HCT116 (cell line): ENCODE measurements around the gene SLC25A1. TPM values are rescaled to one million over a fixed set of nuclear protein-coding genes. Genes with fewer than 3 reads are reported as not detected.
A peak's percentile ranks its signal among the peaks of the same experiment; 100 is the strongest.

Source experiments
- ATAC-seq: fragments of 200-7000 bp; cut with Tn5 transposase; 2 replicates; pipeline ENCODE4 v1.9.1; 2020; ENCODE audit warnings: mild to moderate bottlenecking, moderate library complexity
- BruUV-seq: library from RNA; stranded (reverse); fragments of 400-500 nt; replicated peaks from 2 replicates; lab custom pipeline; 2021; lab: Mats Ljungman, UMichigan
- CTCF ChIA-PET: fragments of 300-600 bp; sonication (Branson Sonifier 250); formaldehyde crosslinking; loops from one replicate; lab custom pipeline; 2021; ENCODE audit warnings: antibody characterized with exemption; lab: Charles Lee
- POLR2A ChIA-PET: fragments of 300-600, 350-600 bp; sonication (Branson Sonifier 250); formaldehyde crosslinking; loops from one replicate; lab custom pipeline; 2021; ENCODE audit warnings: antibody characterized with exemption; lab: Charles Lee
- RAD21 ChIA-PET, 2 experiments: fragments of 300-600 bp; sonication (Branson Sonifier 250); formaldehyde crosslinking; loops; one replicate each; lab custom pipeline; 2023; ENCODE audit warnings: low total read pairs in 2 of 2; ENCODE audit not compliant: uncharacterized antibody in 2 of 2, unreplicated experiment in 2 of 2, low non-redundant PET in 1 of 2; lab: Charles Lee
- DNase-seq: peaks from one replicate; pipeline ENCODE4 v3.0.0-alpha.2; 2010; ENCODE audit warnings: low read depth, low spot score
- H2AFZ ChIP-seq: fragments of 200-600 bp; shearing (Covaris generic), sonication (generic); 2 replicates; pipeline ENCODE4 v1.6.1; 2017; ENCODE audit warnings: low read depth, mixed run types, mixed read lengths, antibody characterized with exemption, low read length; ENCODE audit not compliant: poor library complexity, severe bottlenecking
- H3K27ac ChIP-seq: 2 replicates; pipeline ENCODE4 v1.5.1; 2012; ENCODE audit warnings: low read depth, low read length
- H3K27me3 ChIP-seq: fragments of 200-600 bp; sonication (generic); 2 replicates; pipeline ENCODE4 v1.6.1; 2016; ENCODE audit warnings: mixed run types, low read length, mixed read lengths; ENCODE audit not compliant: insufficient read depth
- H3K36me3 ChIP-seq, 2 experiments: fragments of 200-500 bp in 1 of 2; fragments of 200-600 bp in 1 of 2; sonication (Bioruptor generic) in 1 of 2; sonication (generic) in 1 of 2; 2 replicates each; pipeline versions ENCODE4 v1.5.1 to v1.6.1; 2014 to 2016; ENCODE audit warnings: low read length in 2 of 2, inconsistent platforms in 1 of 2, mixed read lengths in 1 of 2, mixed run types in 1 of 2; ENCODE audit not compliant: insufficient read depth in 2 of 2, control insufficient read depth in 1 of 2
- H3K4me1 ChIP-seq, 2 experiments: fragments of 200-600 bp in 1 of 2; sonication (generic) in 1 of 2; 2 replicates each; pipeline versions ENCODE4 v1.5.1 to v1.6.1; 2012 to 2017; ENCODE audit warnings: low read length in 2 of 2, inconsistent platforms in 1 of 2, mild to moderate bottlenecking in 1 of 2, mixed read lengths in 1 of 2, mixed run types in 1 of 2, moderate library complexity in 1 of 2; ENCODE audit not compliant: insufficient read depth in 2 of 2, control insufficient read depth in 1 of 2
- H3K4me2 ChIP-seq: fragments of 200-600 bp; sonication (generic); 2 replicates; pipeline ENCODE4 v1.6.1; 2017; ENCODE audit warnings: mixed run types, low read length, mixed read lengths
- H3K4me3 ChIP-seq, 2 experiments: fragments of 200-600 bp in 1 of 2; sonication (generic) in 1 of 2; replicated peaks in 1 of 2; 2 replicates each; pipeline ENCODE4 v1.5.1; 2011 to 2016; ENCODE audit warnings: low read length in 2 of 2, control low read depth in 1 of 2, low read depth in 1 of 2, mild to moderate bottlenecking in 1 of 2, mixed read lengths in 1 of 2, mixed run types in 1 of 2
- H3K79me2 ChIP-seq: fragments of 200-600 bp; sonication (generic); 2 replicates; pipeline ENCODE4 v1.6.1; 2017; ENCODE audit warnings: mild to moderate bottlenecking, mixed run types, low read length, moderate library complexity, mixed read lengths; ENCODE audit not compliant: insufficient read depth
- H3K9ac ChIP-seq: fragments of 200-600 bp; sonication (generic); 2 replicates; pipeline ENCODE4 v1.6.1; 2016; ENCODE audit warnings: low read length, mixed read lengths
- H3K9me2 ChIP-seq: fragments of 200-600 bp; sonication (generic), shearing (Covaris generic); 2 replicates; pipeline ENCODE4 v1.6.1; 2017; ENCODE audit warnings: mixed run types, mild to moderate bottlenecking, moderate library complexity; ENCODE audit not compliant: insufficient read depth
- H3K9me3 ChIP-seq, 2 experiments: fragments of 200-500 bp in 1 of 2; fragments of 200-600 bp in 1 of 2; sonication (Bioruptor generic) in 1 of 2; sonication (generic) in 1 of 2; 2 replicates each; pipeline ENCODE4 v1.6.1; 2014 to 2017; ENCODE audit warnings: low read length in 2 of 2, mixed read lengths in 2 of 2, inconsistent platforms in 1 of 2, low read depth in 1 of 2, mild to moderate bottlenecking in 1 of 2, mixed run types in 1 of 2, moderate library complexity in 1 of 2; ENCODE audit not compliant: control insufficient read depth in 1 of 2, insufficient read depth in 1 of 2
- H4K20me1 ChIP-seq: fragments of 200-600 bp; sonication (generic), shearing (Covaris generic); 2 replicates; pipeline ENCODE4 v1.6.1; 2017; ENCODE audit warnings: mixed run types, mild to moderate bottlenecking, moderate library complexity; ENCODE audit not compliant: insufficient read depth
- EGR1 ChIP-seq: IDR thresholded peaks from 2 replicates; pipeline ENCODE4 v1.6.1; 2012; ENCODE audit warnings: low read depth
- ELF1 ChIP-seq: IDR thresholded peaks from 2 replicates; pipeline ENCODE4 v1.6.1; 2012; ENCODE audit warnings: low read depth, borderline replicate concordance
- POLR2A ChIP-seq: IDR thresholded peaks from 2 replicates; pipeline ENCODE4 v1.7.0; 2011; ENCODE audit warnings: borderline replicate concordance; ENCODE audit not compliant: insufficient read depth, insufficient read length; ENCODE audit errors: extremely low read depth
- SP1 ChIP-seq: IDR thresholded peaks from 2 replicates; pipeline ENCODE4 v1.6.1; 2012; ENCODE audit warnings: low read depth
- SRF ChIP-seq: IDR thresholded peaks from 2 replicates; pipeline ENCODE4 v1.6.1; 2012; ENCODE audit warnings: low read depth
- YY1 ChIP-seq: IDR thresholded peaks from 2 replicates; pipeline ENCODE4 v1.6.1; 2011; ENCODE audit warnings: low read length, low read depth, moderate library complexity, mild to moderate bottlenecking; ENCODE audit not compliant: insufficient replicate concordance; ENCODE audit errors: extremely low read depth
- intact Hi-C: fragments of 100-400 bp; cut with micrococcal nuclease; formaldehyde crosslinking; loops from 2 replicates; pipeline ENCODE4 v1.10.0; 2022
- total RNA-seq: library from RNA; stranded (reverse); gene quantifications from one replicate; pipeline ENCODE4 v1.2.1, GENCODE V29; 2021; ENCODE audit not compliant: unreplicated experiment
- TF ChIP-seq, protein P1 (sequence below): IDR thresholded peaks from 2 replicates; pipeline ENCODE4 v1.6.1; 2012
- TF ChIP-seq, protein P2 (sequence below), 3 experiments: fragments of 200-600 bp in 1 of 3; sonication (generic) in 1 of 3; IDR thresholded peaks in 2 of 3; conservative IDR thresholded peaks in 1 of 3; 2 replicates each; pipeline ENCODE4 v1.5.1; 2012 to 2017; ENCODE audit warnings: low read depth in 2 of 3, low read length in 2 of 3, antibody characterized with exemption in 1 of 3, borderline replicate concordance in 1 of 3, control low read depth in 1 of 3, mild to moderate bottlenecking in 1 of 3, mixed read lengths in 1 of 3, mixed run types in 1 of 3, moderate library complexity in 1 of 3; ENCODE audit not compliant: insufficient read depth in 1 of 3

SLC25A1 gene
- total RNA-seq, 1 experiment from 2014 or later: 146 TPM

DNA sequence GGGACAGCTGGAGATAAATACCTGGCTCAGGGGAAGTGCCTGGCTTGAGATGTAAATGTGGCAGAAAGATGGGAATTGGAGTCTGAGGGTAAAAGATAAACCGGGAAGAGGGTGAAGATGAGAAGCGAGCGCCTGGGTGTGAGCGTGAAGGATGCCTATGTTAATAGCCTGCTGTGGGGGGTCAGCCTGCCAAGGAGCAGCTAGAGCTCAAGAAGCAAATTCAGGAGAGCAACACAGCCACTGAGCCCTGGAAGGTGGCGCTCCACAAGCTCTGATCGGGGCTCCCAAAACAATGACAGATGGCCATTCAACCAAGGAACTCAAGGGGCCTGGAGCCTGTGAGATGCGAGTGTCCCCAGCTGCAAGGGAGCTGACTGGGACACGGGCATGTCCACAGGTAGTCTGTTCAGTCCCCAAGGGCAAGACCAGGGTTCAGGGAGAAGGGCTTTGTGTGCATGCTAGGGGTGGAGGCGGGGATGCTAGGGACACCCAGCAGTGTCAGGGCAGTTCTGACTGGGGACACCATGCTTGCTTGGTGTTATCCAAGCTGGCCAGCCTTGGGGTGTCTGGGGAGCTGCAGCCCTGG lies 31.2 kb downstream of the SLC25A1 start:
- ATAC-seq (no peak), DNase-seq (no peak)
- Histone ChIP-seq H3K9me2 (no peaks in the 10 kb centered on the region), H4K20me1 (no peaks in the 10 kb centered on the region), H3K4me1 (peaks cover 3 to 11% of the 10 kb centered on the region in 2 experiments), H3K4me3 (no peak overlapping the region), H3K27ac (no peak overlapping the region), H2AFZ (no peak overlapping the region), H3K27me3 (no peaks in the 10 kb centered on the region), H3K9ac (no peak overlapping the region), H3K4me2 (no peak overlapping the region), H3K9me3 (no peaks in the 10 kb centered on the region), H3K36me3 (peaks cover 2 to 3% of the 10 kb centered on the region in 2 experiments; a peak in 2 of 4 replicates), H3K79me2 (peaks cover 19% of the 10 kb centered on the region)
- RAD21 ChIA-PET: no interaction called here
- no peak for TF ChIP-seq SP1
- TF ChIP-seq YY1: no peak
- TF ChIP-seq EGR1: no peak
- no TSS peak for BruUV-seq
- intact Hi-C loops: loop anchor here (10.0 kb wide), 1 partner anchor 328 kb away; the partner anchor contains the start of genes CDC45 and UFD1
- POLR2A ChIA-PET: no interaction called here
- CTCF ChIA-PET: no interaction called here

DNA sequence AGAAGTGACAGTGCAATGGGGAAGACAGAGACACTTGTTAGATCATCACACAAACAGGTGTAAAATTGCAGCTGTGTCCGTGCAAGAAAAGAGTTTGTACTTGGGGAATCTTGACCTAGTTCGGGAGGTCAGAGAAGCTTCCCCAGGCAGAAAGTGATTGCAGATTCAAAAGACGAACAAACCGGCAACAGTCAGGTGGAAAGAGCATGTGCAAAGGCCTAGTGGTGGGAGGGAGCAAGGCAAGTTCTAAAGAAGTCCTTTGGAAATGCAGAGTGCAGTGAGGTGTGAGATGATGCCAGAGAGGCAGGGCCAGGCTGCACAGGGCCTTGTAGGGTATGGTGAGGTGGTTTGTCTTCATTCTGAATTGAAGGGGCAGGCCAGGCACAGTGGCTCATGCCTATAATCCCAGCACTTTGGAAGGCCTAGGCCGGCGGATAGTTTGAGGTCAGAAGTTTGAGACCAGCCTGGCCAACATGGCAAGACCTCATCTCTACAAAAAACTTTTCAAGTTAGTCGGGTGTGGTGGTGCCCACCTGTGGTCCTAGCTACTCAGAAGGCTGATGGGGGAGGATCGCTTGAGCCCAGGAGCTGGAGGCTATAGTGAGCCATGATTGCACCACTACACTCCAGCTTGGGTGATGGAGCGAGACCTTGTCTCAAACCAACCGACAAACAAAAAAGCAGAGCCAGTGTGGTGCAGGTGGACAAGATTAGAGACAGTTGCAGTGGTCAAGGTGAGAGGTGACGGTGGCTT lies 32.1 kb downstream of the SLC25A1 start:
- H3K4me2 ChIP-seq: no peak overlapping the region
- no TSS peak for BruUV-seq
- ATAC-seq: no peak

More for the DNA sequence above, 32.1 kb downstream of the SLC25A1 start:
- Histone ChIP-seq H3K27me3 (no peaks in the 10 kb centered on the region), H3K9me3 (no peaks in the 10 kb centered on the region), H3K27ac (no peak overlapping the region), H4K20me1 (no peaks in the 10 kb centered on the region), H3K4me3 (no peak overlapping the region), H3K9me2 (no peaks in the 10 kb centered on the region), H3K79me2 (peaks cover 22% of the 10 kb centered on the region), H3K4me1 (peaks cover 3 to 11% of the 10 kb centered on the region in 2 experiments), H3K9ac (no peak overlapping the region), H2AFZ (peak overlapping the region; percentile 73), H3K36me3 (peaks cover 9 to 11% of the 10 kb centered on the region in 2 experiments; a peak in 3 of 4 replicates)
- CTCF ChIA-PET: interaction anchor here (3.5 kb wide), 1 partner anchor 483 kb away, joined by 26 read pairs; no protein-coding TSS in a partner anchor
- TF ChIP-seq SP1 (no peak), SRF (no peak), ELF1 (no peak), POLR2A (no peak)
- TF ChIP-seq, protein P1, sequence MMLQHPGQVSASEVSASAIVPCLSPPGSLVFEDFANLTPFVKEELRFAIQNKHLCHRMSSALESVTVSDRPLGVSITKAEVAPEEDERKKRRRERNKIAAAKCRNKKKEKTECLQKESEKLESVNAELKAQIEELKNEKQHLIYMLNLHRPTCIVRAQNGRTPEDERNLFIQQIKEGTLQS: no peak
- TF ChIP-seq, protein P2, sequence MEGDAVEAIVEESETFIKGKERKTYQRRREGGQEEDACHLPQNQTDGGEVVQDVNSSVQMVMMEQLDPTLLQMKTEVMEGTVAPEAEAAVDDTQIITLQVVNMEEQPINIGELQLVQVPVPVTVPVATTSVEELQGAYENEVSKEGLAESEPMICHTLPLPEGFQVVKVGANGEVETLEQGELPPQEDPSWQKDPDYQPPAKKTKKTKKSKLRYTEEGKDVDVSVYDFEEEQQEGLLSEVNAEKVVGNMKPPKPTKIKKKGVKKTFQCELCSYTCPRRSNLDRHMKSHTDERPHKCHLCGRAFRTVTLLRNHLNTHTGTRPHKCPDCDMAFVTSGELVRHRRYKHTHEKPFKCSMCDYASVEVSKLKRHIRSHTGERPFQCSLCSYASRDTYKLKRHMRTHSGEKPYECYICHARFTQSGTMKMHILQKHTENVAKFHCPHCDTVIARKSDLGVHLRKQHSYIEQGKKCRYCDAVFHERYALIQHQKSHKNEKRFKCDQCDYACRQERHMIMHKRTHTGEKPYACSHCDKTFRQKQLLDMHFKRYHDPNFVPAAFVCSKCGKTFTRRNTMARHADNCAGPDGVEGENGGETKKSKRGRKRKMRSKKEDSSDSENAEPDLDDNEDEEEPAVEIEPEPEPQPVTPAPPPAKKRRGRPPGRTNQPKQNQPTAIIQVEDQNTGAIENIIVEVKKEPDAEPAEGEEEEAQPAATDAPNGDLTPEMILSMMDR (IDR thresholded peaks at IDR 0.05 in 2 of 3, conservative IDR thresholded peaks at IDR 0.05 in 1 of 3; ENCODE audit: borderline replicate concordance in 1 of 3, insufficient read depth in 1 of 3, low read depth in 2 of 3, low read length in 2 of 3): 0 out of 6 replicates have a peak, but pooled peaks of 1 of the 3 experiments have one; percentile 13
- RAD21 ChIA-PET: no interaction called here
- intact Hi-C loops: loop anchor here (10.0 kb wide), 1 partner anchor 328 kb away; the partner anchor contains the start of genes CDC45 and UFD1
- DNase-seq: no peak
- POLR2A ChIA-PET: no interaction called here
